Mesothelial cell of epicardium (in vitro differentiated cells): ENCODE data around the gene SLC16A8. TPM values are rescaled to one million over a fixed set of nuclear protein-coding genes. Genes with fewer than 3 reads are reported as not detected.

ENCODE experiments used
- DNase-seq, 2 experiments: peaks; one replicate each; pipeline ENCODE4 v3.0.0; 2021; ENCODE audit warnings: low spot score in 2 of 2; ENCODE audit not compliant: unreplicated experiment in 2 of 2
- H3K27ac Mint-ChIP-seq: 2 replicates; pipeline ENCODE4 v1.8.0; 2021; ENCODE audit warnings: mixed read lengths
- H3K27me3 Mint-ChIP-seq: 2 replicates; pipeline ENCODE4 v1.8.0; 2021; ENCODE audit warnings: low read depth, mixed read lengths
- H3K36me3 Mint-ChIP-seq: 2 replicates; pipeline ENCODE4 v1.8.0; 2021; ENCODE audit warnings: mixed read lengths
- H3K4me1 Mint-ChIP-seq: 2 replicates; pipeline ENCODE4 v1.8.0; 2021; ENCODE audit warnings: mixed read lengths
- H3K4me3 Mint-ChIP-seq: 2 replicates; pipeline ENCODE4 v1.8.0; 2021; ENCODE audit warnings: mild to moderate bottlenecking, moderate library complexity, mixed read lengths
- H3K9me3 Mint-ChIP-seq: 2 replicates; pipeline ENCODE4 v1.8.0; 2021; ENCODE audit warnings: mixed read lengths
- total RNA-seq: library from RNA; stranded (reverse); gene quantifications from 3 replicates; pipeline ENCODE4 v1.2.1, GENCODE V29; 2021
- TF ChIP-seq, protein P1 (sequence below): fragments of 200-600 bp; sonication (generic); IDR thresholded peaks from one replicate; pipeline ENCODE4 v1.5.0; 2021; ENCODE audit warnings: antibody characterized with exemption; ENCODE audit not compliant: unreplicated experiment

SLC16A8 gene
- total RNA-seq, 1 donor from 2014 or later: 0.60 TPM

DNA sequence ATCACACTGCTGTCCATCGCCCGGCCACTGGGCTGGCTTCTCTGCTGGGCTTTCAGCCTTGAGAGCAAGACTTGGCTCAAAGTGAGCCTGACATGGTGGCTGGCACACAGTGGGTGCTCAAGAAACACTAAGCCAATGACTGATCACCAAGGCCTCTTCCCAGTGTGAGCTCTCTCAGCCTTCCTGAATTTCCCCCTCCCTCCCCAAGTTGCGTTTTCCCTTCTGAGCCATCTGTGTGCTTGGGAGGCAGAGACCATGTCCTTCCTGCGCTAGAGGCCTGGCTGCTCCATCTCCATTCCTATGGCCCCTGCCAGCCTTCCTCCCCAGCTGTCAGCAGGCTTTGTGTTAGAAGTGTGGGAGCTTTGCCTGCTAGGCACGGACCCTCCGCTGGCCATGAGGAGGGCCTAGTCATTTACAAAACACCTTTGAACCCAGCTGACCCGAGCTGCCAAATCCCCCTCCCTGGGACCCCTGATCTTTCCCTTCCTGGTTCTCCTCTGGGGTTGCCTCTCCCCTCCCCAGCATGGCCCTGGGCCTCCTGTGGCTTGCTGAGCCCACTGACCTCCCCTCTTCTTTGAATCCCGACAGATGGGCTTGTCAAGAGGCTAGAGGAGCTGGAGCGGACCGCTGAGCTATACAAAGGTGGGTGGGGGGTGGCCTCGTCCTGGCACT is 13.6 kb downstream of the SLC16A8 start:
- no peaks in the 10 kb centered on the region for H3K27me3 Mint-ChIP-seq
- H3K27ac Mint-ChIP-seq: no peak overlapping the region
- H3K4me1 Mint-ChIP-seq: no peaks in the 10 kb centered on the region
- TF ChIP-seq, protein P1, sequence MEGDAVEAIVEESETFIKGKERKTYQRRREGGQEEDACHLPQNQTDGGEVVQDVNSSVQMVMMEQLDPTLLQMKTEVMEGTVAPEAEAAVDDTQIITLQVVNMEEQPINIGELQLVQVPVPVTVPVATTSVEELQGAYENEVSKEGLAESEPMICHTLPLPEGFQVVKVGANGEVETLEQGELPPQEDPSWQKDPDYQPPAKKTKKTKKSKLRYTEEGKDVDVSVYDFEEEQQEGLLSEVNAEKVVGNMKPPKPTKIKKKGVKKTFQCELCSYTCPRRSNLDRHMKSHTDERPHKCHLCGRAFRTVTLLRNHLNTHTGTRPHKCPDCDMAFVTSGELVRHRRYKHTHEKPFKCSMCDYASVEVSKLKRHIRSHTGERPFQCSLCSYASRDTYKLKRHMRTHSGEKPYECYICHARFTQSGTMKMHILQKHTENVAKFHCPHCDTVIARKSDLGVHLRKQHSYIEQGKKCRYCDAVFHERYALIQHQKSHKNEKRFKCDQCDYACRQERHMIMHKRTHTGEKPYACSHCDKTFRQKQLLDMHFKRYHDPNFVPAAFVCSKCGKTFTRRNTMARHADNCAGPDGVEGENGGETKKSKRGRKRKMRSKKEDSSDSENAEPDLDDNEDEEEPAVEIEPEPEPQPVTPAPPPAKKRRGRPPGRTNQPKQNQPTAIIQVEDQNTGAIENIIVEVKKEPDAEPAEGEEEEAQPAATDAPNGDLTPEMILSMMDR: no peak
- H3K36me3 Mint-ChIP-seq: peaks cover 25% of the 10 kb centered on the region
- H3K9me3 Mint-ChIP-seq: no peaks in the 10 kb centered on the region
- no peak for DNase-seq
- H3K4me3 Mint-ChIP-seq: no peak overlapping the region

DNA sequence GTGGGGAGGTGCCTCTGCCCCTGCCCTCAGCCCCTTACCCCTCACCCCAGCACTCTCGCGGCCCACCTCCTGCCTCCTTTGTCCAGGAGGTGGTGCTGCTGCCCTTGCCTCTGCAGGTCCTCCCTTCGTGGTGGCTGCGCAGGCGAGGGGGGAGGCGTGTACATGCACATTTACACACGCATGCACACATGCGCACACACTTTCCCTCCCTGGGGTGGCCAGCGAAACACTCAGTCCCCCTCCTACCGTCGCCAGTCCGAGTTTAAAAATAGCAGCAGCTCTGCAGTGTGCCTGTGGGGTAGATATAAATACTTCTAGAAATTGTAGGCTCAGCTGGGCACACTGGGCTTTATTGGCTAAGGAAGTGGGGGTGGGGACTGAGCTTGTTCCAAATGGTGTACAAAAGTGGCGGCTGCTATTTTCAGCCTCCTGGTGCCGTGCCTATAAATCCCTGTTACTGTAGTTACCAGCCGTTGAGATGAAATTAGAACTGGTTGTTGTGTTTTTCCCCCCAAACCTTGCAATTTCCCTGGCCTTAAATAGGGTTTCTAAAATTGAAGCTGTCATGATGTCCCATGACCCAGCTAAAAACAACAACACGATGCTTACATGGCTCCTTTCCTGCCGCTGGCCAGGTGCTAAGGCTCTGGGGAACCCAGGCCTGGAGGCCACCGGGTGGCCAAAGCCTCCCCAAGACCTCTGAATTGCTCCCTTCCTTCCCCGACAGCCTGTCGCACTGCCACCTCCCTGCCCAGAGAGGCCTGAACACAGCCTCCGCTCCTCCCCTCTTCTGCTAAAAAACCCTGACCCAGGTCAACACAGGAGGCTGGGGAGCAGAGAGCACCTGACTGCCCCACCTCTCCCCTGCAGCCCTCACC is 14.4 kb downstream of the SLC16A8 start:
- Mint-ChIP-seq H3K4me3 (no peak overlapping the region), H3K27me3 (no peaks in the 10 kb centered on the region), H3K27ac (no peak overlapping the region), H3K9me3 (no peaks in the 10 kb centered on the region), H3K36me3 (peaks cover 25% of the 10 kb centered on the region), H3K4me1 (no peaks in the 10 kb centered on the region)
- TF ChIP-seq, protein P1: no peak
- no peak for DNase-seq

DNA sequence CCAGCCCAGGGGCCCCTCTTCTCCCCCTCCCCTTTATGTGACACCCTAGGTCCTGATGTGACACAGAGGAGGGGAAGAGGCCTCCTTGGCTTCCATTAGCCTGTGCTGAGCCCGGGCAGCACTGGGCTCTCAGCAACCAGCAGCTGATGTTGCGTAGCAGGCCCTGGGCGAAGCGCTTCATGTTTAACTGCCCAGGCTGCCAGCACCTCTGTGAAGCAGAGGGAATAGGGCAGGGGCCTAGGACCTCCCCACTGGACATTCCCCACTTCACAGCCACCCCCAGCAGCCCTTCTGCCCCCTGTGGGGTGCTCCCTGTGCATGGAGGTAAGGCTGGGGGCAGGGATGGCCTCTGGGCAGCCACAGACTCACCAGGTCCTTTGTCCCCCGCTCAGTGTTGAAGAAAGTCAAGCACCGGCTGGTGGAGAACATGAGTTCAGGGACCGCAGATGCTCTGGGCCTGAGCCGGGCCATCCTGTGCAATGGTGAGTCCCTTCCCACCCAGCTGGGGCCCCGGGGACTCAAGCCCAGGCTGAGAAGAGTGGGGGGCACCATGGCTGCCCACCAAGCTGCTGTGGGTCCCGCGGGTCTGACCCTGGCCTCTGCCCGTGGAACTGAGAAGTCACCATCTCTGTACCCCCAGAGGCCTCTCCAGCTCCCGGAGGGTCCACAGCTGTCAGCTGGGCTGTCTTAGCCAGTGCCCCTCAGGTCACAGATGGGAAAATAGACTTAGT is 15.2 kb downstream of the SLC16A8 start:
- Mint-ChIP-seq H3K36me3 (peaks cover 25% of the 10 kb centered on the region), H3K9me3 (no peaks in the 10 kb centered on the region), H3K27me3 (no peaks in the 10 kb centered on the region), H3K4me3 (no peak overlapping the region), H3K4me1 (no peaks in the 10 kb centered on the region), H3K27ac (no peak overlapping the region)
- TF ChIP-seq, protein P1: no peak
- DNase-seq: no peak

DNA sequence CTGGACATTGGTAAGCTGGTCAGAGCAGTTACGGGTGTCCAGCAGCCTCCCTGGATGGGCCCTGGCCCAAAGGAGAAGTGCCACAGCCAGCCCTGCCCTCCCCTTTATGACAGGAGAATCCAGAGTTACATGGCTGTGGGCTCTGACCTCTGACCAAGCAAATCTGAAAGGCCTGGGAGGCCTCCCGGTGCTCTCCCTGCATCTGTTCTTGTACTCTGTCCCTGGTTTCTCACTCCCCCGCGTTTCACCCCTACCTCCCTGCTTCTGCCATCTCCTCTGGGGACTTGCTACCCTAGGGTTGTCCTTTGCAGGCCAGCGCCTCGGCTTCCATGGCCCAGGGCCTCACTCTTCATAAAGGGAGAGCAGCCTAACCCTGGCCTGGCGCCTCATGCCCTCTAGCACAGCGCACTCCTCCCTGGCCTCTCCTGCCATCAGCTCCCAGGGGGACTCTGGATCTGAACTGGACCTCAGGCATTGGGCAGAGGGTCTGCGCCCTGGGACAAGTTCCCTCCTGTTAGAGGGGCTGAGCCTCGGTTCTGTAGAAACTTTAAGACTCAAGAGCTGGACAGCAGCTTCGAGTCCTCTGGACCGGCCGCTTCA is 16.1 kb downstream of the SLC16A8 start:
- H3K4me1 Mint-ChIP-seq: no peaks in the 10 kb centered on the region
- DNase-seq: no peak
- H3K27ac Mint-ChIP-seq: no peak overlapping the region
- TF ChIP-seq, protein P1: no peak
- H3K4me3 Mint-ChIP-seq: no peak overlapping the region
- H3K9me3 Mint-ChIP-seq: no peaks in the 10 kb centered on the region
- H3K36me3 Mint-ChIP-seq: peaks cover 27% of the 10 kb centered on the region
- H3K27me3 Mint-ChIP-seq: no peaks in the 10 kb centered on the region

DNA sequence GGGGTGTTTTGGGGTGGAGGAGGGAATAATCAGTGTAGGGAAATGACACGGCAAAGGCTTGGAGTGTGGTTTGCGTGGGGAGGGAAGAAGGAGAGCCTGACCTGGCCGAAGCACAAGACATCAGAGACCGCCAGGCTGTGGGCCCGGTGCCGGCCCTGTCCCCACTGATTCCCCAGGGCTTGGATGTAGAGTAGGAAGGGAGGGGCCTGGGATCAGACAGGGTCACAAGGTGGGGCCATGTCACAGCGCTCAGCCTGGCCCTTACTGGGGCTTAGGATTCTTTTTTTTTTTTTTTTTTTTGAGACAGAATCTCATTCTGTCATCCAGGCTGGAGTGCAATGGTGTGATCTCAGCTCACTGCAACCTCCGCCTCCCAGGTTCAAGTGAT is 17.0 kb downstream of the SLC16A8 start:
- Mint-ChIP-seq H3K4me3 (no peak overlapping the region), H3K27ac (no peak overlapping the region), H3K36me3 (peaks cover 24% of the 10 kb centered on the region), H3K4me1 (no peaks in the 10 kb centered on the region), H3K9me3 (no peaks in the 10 kb centered on the region), H3K27me3 (no peaks in the 10 kb centered on the region)
- DNase-seq: no peak
- TF ChIP-seq, protein P1: no peak
